Measurements from ENCODE around the gene CLDN6. TPM values are rescaled to one million over a fixed set of nuclear protein-coding genes. Genes with fewer than 3 reads are reported as not detected.

The CLDN6 gene
- total RNA-seq, 1 donor from 2014 or later = not detected

DNA sequence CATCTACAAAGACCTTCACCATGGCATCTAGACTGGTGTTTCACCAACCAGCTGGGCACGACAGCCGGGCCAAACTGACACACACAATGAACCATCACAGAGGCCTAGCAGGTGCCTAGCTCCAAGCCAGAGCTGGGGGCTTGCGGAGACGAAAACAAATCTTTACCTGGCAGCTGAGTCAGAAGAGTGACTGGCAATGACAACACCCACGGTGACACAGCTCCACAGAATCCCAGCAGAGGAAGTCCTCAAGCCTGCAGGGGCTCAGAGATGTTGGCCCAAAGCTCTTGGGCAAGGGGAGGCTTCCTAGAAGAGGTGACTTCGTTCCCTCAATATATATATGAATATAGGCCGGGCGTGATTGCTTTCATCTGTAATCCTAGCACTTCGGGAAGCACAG lies 33.5 kb upstream of the CLDN6 start:
- Histone ChIP-seq H3K4me1 (peaks cover 6% of the 10 kb centered on the region), H3K27me3 (ENCODE audit: low read depth) (peaks cover 34% of the 10 kb centered on the region), H3K27ac (no peak overlapping the region), H3K36me3 (no peaks in the 10 kb centered on the region), H3K9me3 (no peaks in the 10 kb centered on the region), H3K4me3 (no peak overlapping the region)
- intact Hi-C loops (cut with DNase I) = no loop called here
- no peak for DNase-seq
- no peak for ATAC-seq
- TF ChIP-seq CTCF (IDR thresholded peaks at IDR 0.05) = no peak

DNA sequence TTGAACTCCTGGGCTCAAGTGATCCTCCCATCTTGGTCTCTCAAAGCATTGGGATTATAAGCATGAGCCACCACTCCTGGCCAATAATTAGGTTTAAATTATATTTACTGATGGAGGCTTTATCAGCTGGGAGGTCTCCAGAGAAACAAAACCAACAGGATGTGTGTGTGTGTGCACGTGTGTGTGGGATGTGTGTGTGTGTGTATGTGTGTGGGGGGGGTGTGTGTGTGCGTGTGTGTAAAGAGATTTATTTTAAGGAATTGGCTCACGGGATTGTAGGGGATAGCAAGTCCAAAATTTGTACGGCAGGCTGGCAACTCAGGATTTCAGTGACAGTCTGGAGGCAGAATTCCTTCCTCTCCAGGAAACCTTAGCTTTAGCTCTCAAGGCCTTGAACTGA lies 33.0 kb upstream of the CLDN6 start:
- intact Hi-C loops (cut with DNase I) = no loop called here
- DNase-seq (no peak), ATAC-seq (no peak)
- Histone ChIP-seq H3K27me3 (ENCODE audit: low read depth) (peaks cover 39% of the 10 kb centered on the region), H3K4me1 (peaks cover 11% of the 10 kb centered on the region), H3K9me3 (no peaks in the 10 kb centered on the region), H3K27ac (no peak overlapping the region), H3K36me3 (no peaks in the 10 kb centered on the region), H3K4me3 (no peak overlapping the region)
- no peak for TF ChIP-seq CTCF (IDR thresholded peaks at IDR 0.05)

- no peak for TF ChIP-seq CTCF (IDR thresholded peaks at IDR 0.05)
- Histone ChIP-seq H3K36me3 (no peaks in the 10 kb centered on the region), H3K4me1 (peaks cover 16% of the 10 kb centered on the region), H3K27ac (no peak overlapping the region), H3K4me3 (no peak overlapping the region), H3K9me3 (no peaks in the 10 kb centered on the region), H3K27me3 (ENCODE audit: low read depth) (peaks cover 44% of the 10 kb centered on the region)
- ATAC-seq (no peak), DNase-seq (no peak)
- intact Hi-C loops (cut with DNase I) = no loop called here
Observed at GRCh38 chr16:3050487-3050886, 32.5 kb upstream of the CLDN6 start.

DNA sequence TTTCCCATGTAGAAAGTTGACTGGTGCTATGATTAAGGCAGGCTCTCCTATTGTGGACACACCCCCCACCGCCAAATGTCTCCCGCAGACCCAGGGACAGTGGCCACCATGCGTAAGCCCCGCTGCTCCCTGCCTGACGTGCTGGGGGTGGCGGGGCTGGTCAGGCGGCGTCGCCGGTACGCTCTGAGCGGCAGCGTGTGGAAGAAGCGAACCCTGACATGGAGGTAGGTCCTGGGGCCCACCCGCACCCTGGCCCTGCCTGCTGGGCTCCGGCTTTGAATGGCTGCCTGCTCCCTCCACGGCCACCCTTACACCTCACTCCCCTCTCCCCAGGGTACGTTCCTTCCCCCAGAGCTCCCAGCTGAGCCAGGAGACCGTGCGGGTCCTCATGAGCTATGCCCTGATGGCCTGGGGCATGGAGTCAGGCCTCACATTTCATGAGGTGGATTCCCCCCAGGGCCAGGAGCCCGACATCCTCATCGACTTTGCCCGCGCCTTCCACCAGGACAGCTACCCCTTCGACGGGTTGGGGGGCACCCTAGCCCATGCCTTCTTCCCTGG lies 32.0 kb upstream of the CLDN6 start:
- intact Hi-C loops (cut with DNase I) = no loop called here
- peak overlapping the region; percentile 24 for H3K27ac ChIP-seq
- H3K9me3 ChIP-seq = no peaks in the 10 kb centered on the region
- no peak overlapping the region for H3K4me3 ChIP-seq
- ATAC-seq (no peak), DNase-seq (no peak)
- H3K36me3 ChIP-seq = no peaks in the 10 kb centered on the region
- H3K27me3 ChIP-seq (ENCODE audit: low read depth) = peaks cover 49% of the 10 kb centered on the region
- peaks cover 21% of the 10 kb centered on the region for H3K4me1 ChIP-seq
- TF ChIP-seq CTCF (IDR thresholded peaks at IDR 0.05) = no peak

DNA sequence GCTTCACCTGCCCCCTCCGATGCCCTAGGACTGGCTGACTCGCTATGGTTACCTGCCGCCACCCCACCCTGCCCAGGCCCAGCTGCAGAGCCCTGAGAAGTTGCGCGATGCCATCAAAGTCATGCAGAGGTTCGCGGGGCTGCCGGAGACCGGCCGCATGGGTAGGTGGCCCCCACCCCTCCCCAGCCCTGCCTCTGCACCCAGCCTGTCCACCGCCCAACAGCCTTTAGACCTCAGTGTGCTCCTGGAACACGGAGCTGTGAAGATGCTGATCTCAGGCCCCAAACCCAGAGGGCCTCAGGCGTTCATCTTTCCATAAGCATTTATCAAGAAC lies 29.4 kb upstream of the CLDN6 start:
- Histone ChIP-seq H3K27ac (peak overlapping the region; percentile 65), H3K9me3 (no peaks in the 10 kb centered on the region), H3K36me3 (no peaks in the 10 kb centered on the region), H3K4me1 (peaks cover 21% of the 10 kb centered on the region), H3K4me3 (peak overlapping the region; percentile 52), H3K27me3 (ENCODE audit: low read depth) (peaks cover 73% of the 10 kb centered on the region)
- ATAC-seq (peak in 1 of 2 donors; percentile 11), DNase-seq (no peak)
- TF ChIP-seq CTCF (IDR thresholded peaks at IDR 0.05) = no peak
- intact Hi-C loops (cut with DNase I) = no loop called here
